ENCODE results near the gene ZNF407.
"Not testable (repeated sequence)": the region's sequence is repeated elsewhere in the genome, so short reads cannot be mapped to it uniquely, and the experiment has no call there.

The ZNF407 gene

GRCh38 chr18:75083761-75084160 lies 486.1 kb downstream of the ZNF407 start:
- no peak for DNase-seq

GRCh38 chr18:75085676-75086075 lies 488.0 kb downstream of the ZNF407 start:
- DNase-seq, result not testable (repeated sequence)

DNA sequence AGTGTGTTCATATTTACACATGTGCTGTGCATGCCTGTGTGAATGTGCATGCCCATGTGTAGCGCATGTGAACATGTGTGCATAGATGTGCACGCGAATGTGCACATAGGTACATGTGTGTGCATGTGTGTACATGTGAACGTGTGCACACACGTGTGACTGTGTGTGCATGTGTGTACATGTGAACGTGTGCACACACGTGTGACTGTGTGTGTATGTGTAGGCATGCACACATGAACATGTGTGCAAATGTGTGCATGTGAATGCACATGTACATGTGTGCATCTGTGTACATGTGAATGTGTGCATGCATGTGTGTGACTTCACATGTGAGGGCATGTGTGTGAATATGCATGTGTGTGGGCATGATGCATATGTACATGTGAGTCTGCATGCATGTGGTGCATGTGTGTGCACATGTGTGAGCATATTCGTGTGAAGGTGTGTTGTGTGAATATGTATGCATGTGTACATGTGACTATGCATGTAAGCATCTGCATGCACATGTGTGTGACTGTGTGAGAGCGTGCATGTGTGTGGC lies 488.9 kb downstream of the ZNF407 start:
- DNase-seq, result no peak

DNA sequence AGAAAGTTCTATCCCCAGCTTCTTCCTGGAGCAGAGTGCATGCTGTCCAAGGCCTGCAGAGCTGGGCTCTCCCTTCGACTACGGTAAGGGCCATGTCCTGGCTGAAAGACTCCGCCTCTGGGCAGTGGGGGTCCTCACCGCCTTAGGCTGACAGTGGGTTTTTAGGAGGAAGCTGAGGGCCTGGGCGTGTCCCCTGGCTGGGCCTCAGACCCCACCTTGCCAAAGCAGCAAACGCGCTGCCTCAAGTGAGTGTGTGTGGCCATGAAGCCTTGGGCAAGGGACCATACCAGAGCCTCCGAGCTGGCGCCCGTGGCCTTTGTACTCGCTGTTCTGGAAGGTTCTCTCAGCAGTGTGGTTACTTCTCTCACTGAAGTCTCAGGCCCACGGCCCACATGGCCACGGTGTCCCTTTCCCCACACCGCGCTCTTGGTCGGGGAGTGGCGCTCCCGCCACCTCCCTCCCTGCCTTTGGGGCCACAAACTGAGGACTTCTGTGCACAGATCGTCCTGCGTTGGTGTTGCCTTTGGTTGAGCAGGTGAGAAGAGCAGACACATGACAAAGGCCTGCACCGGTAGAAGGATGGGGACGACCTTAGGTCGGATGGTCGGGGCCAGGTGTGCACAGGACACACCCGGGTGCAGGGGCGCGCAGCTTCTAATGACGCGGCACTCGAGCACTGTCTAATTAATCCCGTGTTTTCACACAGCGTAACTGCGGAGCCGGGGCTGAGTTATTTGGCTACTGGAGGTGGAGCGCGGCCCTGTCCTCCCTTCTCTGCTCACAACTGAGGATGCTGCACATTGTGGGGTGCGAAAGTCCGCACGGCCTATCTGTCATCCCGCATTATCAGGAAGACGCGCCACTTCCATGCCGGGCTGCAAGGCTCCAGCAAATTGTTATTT lies 489.7 kb downstream of the ZNF407 start:
- no peak for DNase-seq

- DNase-seq, result no peak
Measured at GRCh38 chr18:75088021-75088506, 490.4 kb downstream of the ZNF407 start.

DNA sequence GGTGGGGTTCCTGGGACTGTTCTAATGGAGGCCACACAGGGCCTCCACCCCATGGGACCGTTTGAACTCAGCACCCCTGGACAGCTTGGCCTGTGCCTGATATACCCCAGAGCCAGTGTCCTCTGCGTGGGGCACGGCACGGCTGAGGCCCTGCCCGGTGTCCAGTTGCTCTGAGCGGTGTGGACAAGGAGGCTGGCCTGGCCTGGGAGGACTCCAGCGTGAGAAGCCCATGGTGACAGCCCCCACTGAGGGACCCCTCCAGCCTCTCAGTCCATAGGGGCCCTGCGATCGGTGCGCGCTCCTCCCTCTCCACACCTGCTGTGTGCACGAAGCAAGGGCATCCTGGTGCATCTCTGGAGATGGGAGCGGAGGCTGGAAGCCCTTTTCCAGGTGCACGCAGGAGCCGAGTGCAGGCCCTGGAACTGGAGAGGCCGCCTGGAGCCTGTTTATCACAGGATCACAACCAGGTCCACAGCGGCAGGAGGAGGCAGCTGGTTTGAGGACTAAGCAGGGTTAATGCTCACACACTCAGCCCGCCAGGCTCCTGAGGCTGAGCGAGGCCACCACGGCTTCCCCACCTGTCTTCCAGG lies 491.0 kb downstream of the ZNF407 start:
- no peak for DNase-seq

DNA sequence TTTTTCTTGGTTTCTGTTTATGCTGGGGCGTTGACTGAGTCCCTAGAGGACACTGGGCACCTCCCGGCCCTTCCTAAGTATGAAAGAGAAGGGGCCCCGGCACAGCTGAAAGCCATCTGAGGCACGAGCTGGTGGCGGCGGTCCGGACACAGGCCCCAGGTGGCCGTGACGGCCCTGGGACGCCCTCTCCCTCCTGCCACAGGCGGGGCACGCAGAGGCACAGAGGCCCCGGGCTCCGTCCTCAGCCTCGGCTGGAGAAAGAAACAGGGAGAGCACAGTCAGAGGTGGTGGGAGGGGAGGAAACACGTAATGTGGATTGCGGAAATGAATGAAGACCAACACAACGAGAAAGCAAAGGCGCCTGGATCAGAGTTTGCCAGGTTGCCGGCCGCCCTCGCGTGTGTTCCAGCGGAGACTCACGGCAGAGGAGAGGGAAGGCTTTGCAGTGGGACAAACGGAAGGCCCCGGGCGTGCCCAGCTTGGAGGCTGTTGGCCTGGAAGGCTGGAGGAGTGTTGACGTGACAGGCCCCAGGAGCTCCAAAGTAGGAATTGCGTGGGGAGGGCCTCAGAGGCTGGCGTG lies 492.2 kb downstream of the ZNF407 start:
- no peak for DNase-seq

DNA sequence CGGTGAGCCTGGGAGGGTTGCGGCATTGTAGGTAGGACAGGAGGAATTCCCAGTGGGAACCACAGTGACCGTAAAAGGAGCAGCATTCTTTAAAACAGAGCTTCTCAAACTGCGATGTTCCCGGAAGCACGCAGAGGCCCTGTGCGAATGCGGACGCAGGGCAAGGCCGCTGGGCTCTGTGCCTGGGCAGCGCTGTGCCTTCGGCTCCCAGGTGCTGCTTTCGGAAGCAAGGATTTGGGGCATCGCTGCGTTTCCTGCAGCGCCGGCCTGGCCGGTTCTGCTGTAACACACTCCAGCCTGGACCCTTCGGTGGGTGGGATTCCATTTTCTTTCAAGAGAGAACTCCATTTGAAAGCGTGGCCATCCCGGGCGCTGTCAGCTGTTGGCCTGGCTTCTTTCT lies 492.7 kb downstream of the ZNF407 start:
- no peak for DNase-seq

DNA sequence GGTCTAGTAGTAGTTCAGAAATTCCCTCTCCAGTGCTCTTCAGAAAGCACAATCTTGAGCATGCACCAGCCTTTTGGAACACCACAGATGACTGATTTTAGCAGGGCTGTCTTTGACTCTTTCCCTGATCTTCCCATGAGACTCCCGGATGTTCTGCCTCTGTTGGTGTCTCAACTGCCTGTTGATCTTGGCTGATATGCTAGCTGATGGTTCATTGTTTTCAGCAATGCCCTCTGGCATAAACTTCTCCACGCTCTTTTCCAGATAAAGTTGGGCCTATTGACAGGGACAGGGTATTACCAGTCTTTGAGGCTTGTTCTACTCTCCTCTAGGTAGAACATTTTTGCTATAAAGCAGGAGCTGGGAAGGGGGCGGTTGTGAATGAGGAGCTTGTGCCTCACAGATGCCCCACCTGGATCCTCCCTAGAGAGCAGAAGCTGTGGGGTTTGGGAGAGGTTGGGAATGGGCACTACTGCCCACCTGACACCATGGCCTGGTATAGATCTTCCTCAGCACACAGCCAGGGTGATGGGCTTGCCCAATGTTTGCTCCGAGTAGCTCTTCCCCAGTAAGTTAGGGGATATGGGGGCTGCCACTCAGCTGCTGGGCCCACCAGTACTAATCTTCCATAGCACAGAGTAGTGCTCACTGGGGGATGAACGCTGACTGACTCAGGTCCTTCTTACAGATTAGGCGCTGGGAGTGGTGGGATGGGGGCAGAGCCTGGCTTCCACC lies 500.0 kb downstream of the ZNF407 start:
- no peak for DNase-seq

- DNase-seq, result no peak
Measured at GRCh38 chr18:75100832-75101630, 503.4 kb downstream of the ZNF407 start.

- DNase-seq, result no peak
Measured at GRCh38 chr18:75101916-75102315, 504.2 kb downstream of the ZNF407 start.

DNA sequence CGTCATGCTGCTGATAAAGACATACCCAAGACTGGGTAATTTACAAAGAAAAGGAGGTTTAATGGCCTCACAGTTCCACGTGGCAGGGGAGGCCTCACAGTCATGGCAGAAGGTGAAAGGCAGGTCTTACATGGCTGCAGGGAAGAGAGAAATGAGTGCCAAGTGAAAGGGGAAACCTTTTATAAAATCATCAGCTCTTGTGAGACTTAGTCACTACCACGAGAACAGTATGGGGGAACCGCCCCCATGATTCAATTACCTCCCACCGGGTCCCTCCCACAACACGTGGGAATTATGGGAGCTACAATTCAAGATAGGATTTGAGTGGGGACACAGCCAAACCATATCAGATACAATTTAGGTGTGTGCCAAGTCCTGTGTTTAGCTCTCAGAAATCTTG lies 506.4 kb downstream of the ZNF407 start:
- not testable (repeated sequence) for DNase-seq

- DNase-seq, result no peak
Measured at GRCh38 chr18:75104483-75104882, 506.8 kb downstream of the ZNF407 start.

DNA sequence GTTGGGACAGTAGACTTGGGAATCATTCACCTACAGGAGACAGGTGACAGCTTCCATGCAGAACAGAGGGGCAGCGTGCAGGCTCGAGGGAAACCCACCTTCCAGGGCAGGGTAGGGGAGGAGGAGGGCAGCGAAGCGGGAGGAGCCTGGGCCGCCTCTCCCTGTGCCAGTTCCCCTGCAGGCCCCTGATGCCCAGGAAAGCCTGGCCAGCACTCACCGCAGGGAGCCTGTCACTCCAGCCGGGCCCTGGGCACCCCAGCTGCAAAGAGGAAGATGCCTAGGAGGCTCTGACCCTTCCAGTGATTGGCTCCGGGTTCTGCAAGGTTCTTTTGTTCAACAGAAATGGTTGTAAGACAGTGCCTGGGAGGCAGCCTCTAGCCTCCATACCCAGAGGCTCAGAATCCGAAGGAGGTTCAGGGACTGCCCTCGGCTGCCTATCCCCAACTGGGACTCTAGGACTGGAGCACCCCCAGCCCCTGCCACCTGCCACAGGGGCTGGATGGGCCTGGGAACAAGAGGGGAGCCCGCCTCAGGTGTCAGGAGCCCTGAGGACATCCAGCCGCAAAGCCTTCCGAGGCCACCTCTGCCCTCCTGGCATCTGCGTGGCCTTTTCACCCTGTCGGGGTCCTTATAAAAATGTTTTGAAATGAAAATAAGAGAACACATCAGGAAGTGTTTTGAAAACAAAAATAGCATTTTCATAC lies 508.0 kb downstream of the ZNF407 start:
- no peak for DNase-seq

GRCh38 chr18:75106746-75107145 lies 509.1 kb downstream of the ZNF407 start:
- no peak for DNase-seq

GRCh38 chr18:75107196-75107930 lies 509.7 kb downstream of the ZNF407 start:
- no peak for DNase-seq

GRCh38 chr18:75107931-75108276 lies 510.2 kb downstream of the ZNF407 start:
- DNase-seq, result no peak

DNA sequence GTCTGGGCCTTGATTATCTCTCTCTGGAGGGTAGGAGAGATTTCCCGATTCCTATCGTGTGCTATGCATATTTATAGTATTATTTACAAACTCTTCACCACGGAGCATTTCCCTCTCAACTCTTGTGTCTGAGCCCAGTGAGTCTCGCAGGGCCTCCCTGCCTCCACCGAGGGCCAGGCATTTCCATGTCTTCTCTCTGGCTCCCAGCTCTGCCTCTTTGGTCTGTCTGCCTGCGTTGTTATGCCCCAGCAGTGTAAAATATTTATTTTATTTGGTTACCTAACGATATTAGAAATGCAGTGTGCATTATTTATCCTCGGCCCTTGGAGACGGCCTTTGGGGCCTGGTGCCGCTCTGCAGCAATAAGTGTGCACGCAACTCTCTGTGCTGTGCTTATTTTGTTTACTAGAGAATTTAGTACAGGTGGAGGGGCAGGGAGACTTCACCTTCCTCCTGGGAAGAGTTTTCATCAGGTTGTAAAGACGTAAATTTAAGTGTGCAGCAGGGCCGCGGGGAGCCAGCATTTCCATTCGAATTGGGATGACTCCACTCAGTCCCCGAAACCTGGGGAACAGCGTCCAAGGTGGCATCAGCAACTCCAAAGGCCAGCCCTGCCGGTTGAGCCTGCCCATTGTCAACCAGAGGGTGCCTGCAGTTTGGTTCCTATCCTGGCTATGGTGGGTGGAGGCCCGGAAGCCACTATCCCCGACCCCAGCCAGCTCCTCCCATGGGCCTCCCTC lies 511.1 kb downstream of the ZNF407 start:
- no peak for DNase-seq

DNA sequence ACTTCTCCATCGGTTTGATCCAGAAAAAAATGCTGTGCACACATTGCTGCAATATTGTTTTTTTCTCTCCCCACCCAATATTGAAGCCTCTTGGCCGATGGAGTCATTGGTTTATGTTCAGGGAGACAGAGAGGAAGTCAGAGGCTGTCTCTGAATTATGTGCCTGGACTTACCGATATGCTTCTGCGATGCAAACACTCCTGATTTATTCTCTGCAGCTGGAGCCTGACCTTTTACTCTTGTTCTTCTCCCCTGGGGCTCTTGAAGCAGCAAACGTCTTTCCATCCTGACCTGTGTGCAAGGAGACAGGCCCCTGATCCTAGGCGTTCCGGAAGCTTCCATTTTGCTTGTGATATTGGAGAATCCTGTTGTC lies 511.6 kb downstream of the ZNF407 start:
- no peak for DNase-seq

GRCh38 chr18:75109819-75110218 lies 512.1 kb downstream of the ZNF407 start:
- DNase-seq, result no peak
